Suprapubic skin (tissue), 4 donors: ENCODE data around the gene HDAC7. TPM values are rescaled to one million over a fixed set of nuclear protein-coding genes. Genes with fewer than 3 reads are reported as not detected.

Source experiments
- DNase-seq, 2 donors: peaks; one replicate each; pipeline ENCODE4 v3.0.0-alpha.2; 2019; ENCODE audit warnings: low spot score in 2 of 2
- H3K27ac ChIP-seq: fragments of 200-600 bp; sonication (generic); one replicate; pipeline ENCODE4 v1.5.1; 2019
- H3K27me3 ChIP-seq: fragments of 200-600 bp; sonication (generic); one replicate; pipeline ENCODE4 v1.5.1; 2019
- H3K36me3 ChIP-seq: fragments of 200-600 bp; sonication (generic); one replicate; pipeline ENCODE4 v1.5.1; 2019
- H3K4me1 ChIP-seq: fragments of 200-600 bp; sonication (generic); one replicate; pipeline ENCODE4 v1.5.1; 2019
- H3K4me3 ChIP-seq: fragments of 200-600 bp; sonication (generic); one replicate; pipeline ENCODE4 v1.5.1; 2019; ENCODE audit warnings: mild to moderate bottlenecking
- H3K9me3 ChIP-seq: fragments of 200-600 bp; sonication (generic); one replicate; pipeline ENCODE4 v1.5.1; 2019
- CTCF ChIP-seq, 2 donors: fragments of 200-600 bp in 1 of 2; fragments of 450-650 bp in 1 of 2; sonication (generic) in 1 of 2; IDR thresholded peaks; one replicate each; pipeline ENCODE4 v1.5.1; 2016 to 2019; ENCODE audit warnings: antibody characterized with exemption in 2 of 2, mild to moderate bottlenecking in 1 of 2, moderate library complexity in 1 of 2
- EP300 ChIP-seq: sonication (generic); formaldehyde crosslinking; IDR thresholded peaks from one replicate; pipeline ENCODE4 v1.6.1; 2017; ENCODE audit warnings: antibody characterized with exemption
- POLR2A ChIP-seq, 2 donors: fragments of 450-650 bp; IDR thresholded peaks; one replicate each; pipeline ENCODE4 v1.6.1; 2017; ENCODE audit warnings: antibody characterized with exemption in 2 of 2, mild to moderate bottlenecking in 2 of 2, moderate library complexity in 2 of 2
- POLR2AphosphoS5 ChIP-seq, 3 donors: sonication (generic); formaldehyde crosslinking; IDR thresholded peaks; one replicate each; pipeline ENCODE4 v1.6.1; 2017; ENCODE audit warnings: antibody characterized with exemption in 3 of 3
- WGBS: methylation state at CpG from one replicate; pipeline ENCODE4 v1.1.5; 2018; 5-methylcytosine and 5-hydroxymethylcytosine counted together
- total RNA-seq, 4 donors: library from RNA; depleted of rRNA; stranded (reverse); fragments of >200 nt; gene quantifications; one replicate each; pipeline ENCODE4 v1.1.0, GENCODE V29; 2016

HDAC7 gene
- total RNA-seq, 4 donors from 2014 or later = 47.9 to 152 (median 76.2) TPM

- Histone ChIP-seq H3K36me3 (peaks cover 24% of the 10 kb centered on the region), H3K4me1 (peaks cover 91% of the 10 kb centered on the region), H3K9me3 (no peaks in the 10 kb centered on the region), H3K4me3 (no peak overlapping the region), H3K27me3 (no peaks in the 10 kb centered on the region), H3K27ac (no peak overlapping the region)
- DNase-seq = peak; percentile 94 to 95
- TF ChIP-seq POLR2A (IDR thresholded peaks at IDR 0.05) (no peak), CTCF (IDR thresholded peaks at IDR 0.05) (peak; percentile 93 to 96)
- 30% methylated on average over 11 of the region's 19 CpGs for WGBS
Observed at GRCh38 chr12:47779301-47779942, 40.3 kb downstream of the HDAC7 start.

- H3K36me3 ChIP-seq = peaks cover 19% of the 10 kb centered on the region
- H3K4me1 ChIP-seq = peaks cover 94% of the 10 kb centered on the region
- H3K9me3 ChIP-seq = no peaks in the 10 kb centered on the region
- TF ChIP-seq POLR2AphosphoS5 (IDR thresholded peaks at IDR 0.05) = no peak
- TF ChIP-seq CTCF (IDR thresholded peaks at IDR 0.05) = no peak
- no peak for TF ChIP-seq POLR2A (IDR thresholded peaks at IDR 0.05)
- TF ChIP-seq EP300 = no peak
- peak in 1 of 2 donors; percentile 79 for DNase-seq
- no peak overlapping the region for H3K27ac ChIP-seq
- H3K27me3 ChIP-seq = no peaks in the 10 kb centered on the region
- WGBS = 57% methylated on average over 13 of the region's 14 CpGs
- H3K4me3 ChIP-seq = no peak overlapping the region
Observed at GRCh38 chr12:47778881-47779280, 40.8 kb downstream of the HDAC7 start.

GRCh38 chr12:47777741-47778558 lies 41.8 kb downstream of the HDAC7 start:
- DNase-seq = peak in 1 of 2 donors; percentile 82
- no peak overlapping the region for H3K4me3 ChIP-seq
- peak overlapping the region; percentile 67 for H3K27ac ChIP-seq
- TF ChIP-seq POLR2A (IDR thresholded peaks at IDR 0.05) = no peak
- TF ChIP-seq EP300 = no peak
- TF ChIP-seq CTCF (IDR thresholded peaks at IDR 0.05) = no peak
- TF ChIP-seq POLR2AphosphoS5 (IDR thresholded peaks at IDR 0.05) = no peak
- no peaks in the 10 kb centered on the region for H3K9me3 ChIP-seq
- WGBS = 48% methylated on average over 9 of the region's 9 CpGs
- H3K27me3 ChIP-seq = no peaks in the 10 kb centered on the region
- peaks cover 9% of the 10 kb centered on the region for H3K36me3 ChIP-seq
- H3K4me1 ChIP-seq = peaks cover 89% of the 10 kb centered on the region

GRCh38 chr12:47777151-47777550 lies 42.6 kb downstream of the HDAC7 start:
- peaks cover 88% of the 10 kb centered on the region for H3K4me1 ChIP-seq

More at GRCh38 chr12:47777151-47777550, 42.6 kb downstream of the HDAC7 start:
- DNase-seq = no peak
- Histone ChIP-seq H3K4me3 (no peak overlapping the region), H3K9me3 (no peaks in the 10 kb centered on the region), H3K36me3 (peaks cover 6% of the 10 kb centered on the region), H3K27me3 (no peaks in the 10 kb centered on the region), H3K27ac (peak overlapping the region; percentile 67)
- WGBS = 100% methylated on average over 1 of the region's 1 CpG
- no peak for TF ChIP-seq CTCF (IDR thresholded peaks at IDR 0.05)
- no peak for TF ChIP-seq POLR2AphosphoS5 (IDR thresholded peaks at IDR 0.05)
- no peak for TF ChIP-seq EP300
